K562 (cell line): ENCODE data around the gene CCDC138. TPM values are rescaled to one million over a fixed set of nuclear protein-coding genes. Genes with fewer than 3 reads are reported as not detected.

Experiments used
- ATAC-seq: fragments of 200-7000 bp; cut with Tn5 transposase; 3 replicates; pipeline ENCODE4 v1.9.1; 2020; ENCODE audit warnings: moderate library complexity
- BruUV-seq: library from RNA; stranded (reverse); fragments of 400-500 nt; replicated peaks from 2 replicates; lab custom pipeline; 2021; lab: Mats Ljungman, UMichigan
- CTCF ChIA-PET: fragments of 300-600 bp; formaldehyde crosslinking; extraction: SDS; loops from one replicate; lab custom pipeline; 2021; ENCODE audit warnings: low intra/inter-chr PET ratio; lab: Yijun Ruan, JAX
- POLR2A ChIA-PET: fragments of 300-600, 350-650 bp; sonication (Branson Sonifier 250); formaldehyde crosslinking; extraction: SDS; loops from one replicate; lab custom pipeline; 2021; ENCODE audit warnings: antibody characterized with exemption, inconsistent platforms; lab: Yijun Ruan, JAX
- DNase-seq, 4 experiments: peaks; one replicate each; pipeline versions ENCODE4 v3.0.0 to v3.0.0-alpha.2; 2011 to 2018; ENCODE audit warnings: low spot score in 3 of 4, mixed read lengths in 3 of 4; ENCODE audit errors: extremely low read depth in 1 of 4
- FAIRE-seq: peaks from 2 replicates; lab custom pipeline; 2011; peaks lifted over from hg19 to GRCh38; lab: Jason Lieb, UNC
- H2AFZ ChIP-seq: 2 replicates; pipeline ENCODE4 v1.6.0; 2011; ENCODE audit warnings: low read depth, low read length, control low read depth, inconsistent platforms
- H3K27ac ChIP-seq: fragments of 200-600 bp; 3 replicates; pipeline ENCODE4 v1.8.0; 2011; ENCODE audit warnings: low read depth, mild to moderate bottlenecking, control low read depth, inconsistent platforms, low read length, moderate library complexity, mixed read lengths; ENCODE audit errors: extremely low read depth
- H3K27me3 ChIP-seq, 2 experiments: fragments of 300-600 bp in 1 of 2; 2 replicates in 1 of 2; 3 replicates in 1 of 2; pipeline versions ENCODE4 v1.6.0 to v1.8.0; 2011; ENCODE audit warnings: inconsistent platforms in 2 of 2, low read length in 2 of 2, mild to moderate bottlenecking in 1 of 2, mixed read lengths in 1 of 2, moderate library complexity in 1 of 2; ENCODE audit not compliant: control insufficient read depth in 2 of 2, insufficient read depth in 2 of 2
- H3K36me3 ChIP-seq: fragments of 300-600 bp; 3 replicates; pipeline ENCODE4 v1.8.0; 2011; ENCODE audit warnings: mild to moderate bottlenecking, low read length, inconsistent platforms; ENCODE audit not compliant: control insufficient read depth, insufficient read depth
- H3K4me1 ChIP-seq, 2 experiments: fragments of 200-600 bp in 1 of 2; replicated peaks in 1 of 2; 2 replicates in 1 of 2; 3 replicates in 1 of 2; pipeline versions ENCODE4 v1.5.1 to v1.8.0; 2011; ENCODE audit warnings: inconsistent platforms in 2 of 2, low read length in 2 of 2, mild to moderate bottlenecking in 1 of 2, mixed read lengths in 1 of 2, moderate library complexity in 1 of 2; ENCODE audit not compliant: control insufficient read depth in 2 of 2, insufficient read depth in 2 of 2
- H3K4me2 ChIP-seq: 2 replicates; pipeline ENCODE4 v1.6.1; 2011; ENCODE audit warnings: low read length, control low read depth, inconsistent platforms, mixed read lengths; ENCODE audit not compliant: insufficient read depth
- H3K4me3 ChIP-seq: fragments of 200-600 bp; sonication (generic), shearing (Covaris generic); 2 replicates; pipeline ENCODE4 v1.5.1; 2016; ENCODE audit warnings: control low read depth, inconsistent platforms
- H3K79me2 ChIP-seq: fragments of 200-600 bp; 3 replicates; pipeline ENCODE4 v1.8.0; 2011; ENCODE audit warnings: low read length, inconsistent platforms; ENCODE audit not compliant: control insufficient read depth, insufficient read depth
- H3K9ac ChIP-seq, 2 experiments: 2 replicates each; pipeline versions ENCODE4 v1.6.0 to v1.6.1; 2011; ENCODE audit warnings: low read depth in 2 of 2, low read length in 2 of 2, control low read depth in 1 of 2, inconsistent platforms in 1 of 2, mild to moderate bottlenecking in 1 of 2, mixed read lengths in 1 of 2; ENCODE audit not compliant: insufficient read depth in 1 of 2
- H3K9me1 ChIP-seq: one replicate; pipeline ENCODE4 v1.6.0; 2011; ENCODE audit warnings: inconsistent platforms, mild to moderate bottlenecking, low read length, moderate library complexity; ENCODE audit not compliant: control insufficient read depth, insufficient read depth
- H3K9me3 ChIP-seq: replicated peaks from 2 replicates; pipeline ENCODE4 v1.5.1; 2011; ENCODE audit warnings: low read depth, low read length, inconsistent platforms; ENCODE audit not compliant: control insufficient read depth, insufficient read depth
- H4K20me1 ChIP-seq: replicated peaks from 2 replicates; pipeline ENCODE4 v1.6.1; 2011; ENCODE audit warnings: low read length, inconsistent platforms, mixed read lengths; ENCODE audit not compliant: control insufficient read depth, insufficient read depth
- HMG20B ChIP-seq: fragments of 250-450 bp; sonication (Bioruptor Pico); IDR thresholded peaks from 2 replicates; pipeline ENCODE4 v1.5.0; 2021; ENCODE audit warnings: mild to moderate bottlenecking
- KLF16 ChIP-seq: IDR thresholded peaks from 2 replicates; pipeline ENCODE4 v1.6.1; 2016; ENCODE audit warnings: antibody characterized with exemption
- RREB1 ChIP-seq: fragments of 250-450 bp; sonication (Bioruptor Pico); IDR thresholded peaks from 2 replicates; pipeline ENCODE4 v1.4.0; 2020
- SIRT6 ChIP-seq: IDR thresholded peaks from one replicate; pipeline ENCODE4 v1.6.1; 2012; ENCODE audit warnings: low read depth, mild to moderate bottlenecking, control low read depth, inconsistent platforms, low read length, moderate library complexity
- UBTF ChIP-seq, 2 experiments: IDR thresholded peaks; 2 replicates each; pipeline ENCODE4 v1.6.1; 2012; ENCODE audit warnings: improper control_type of control experiment in 2 of 2, low read depth in 2 of 2, low read length in 2 of 2, borderline replicate concordance in 1 of 2
- WGBS: fragments of 100-300 bp; shearing (Covaris generic); methylation state at CpG from one replicate; pipeline ENCODE4 v1.1.6; 2016; ENCODE audit warnings: low coverage, mixed read lengths; ENCODE audit not compliant: insufficient coverage; ENCODE audit errors: missing lambda C conversion rate; 5-methylcytosine and 5-hydroxymethylcytosine counted together
- in situ Hi-C: fragments of 300-500 bp; cut with MboI; formaldehyde crosslinking; loops from 4 replicates; pipeline ENCODE4 v1.15.0; 2018; ENCODE audit warnings: inconsistent platforms, mixed read lengths
- intact Hi-C: fragments of 100-400 bp; cut with micrococcal nuclease; formaldehyde crosslinking; loops from 2 replicates; pipeline ENCODE4 v1.14.2; 2022
- polyA plus RNA-seq, 8 experiments: library from polyadenylated mRNA; depleted of rRNA in 4 of 8; stranded (reverse) in 5 of 8; unstranded in 3 of 8; fragments of >200 nt; fragmentation: Nextera tagmentation in 2 of 8; fragmentation: Illumina TruSeq in 1 of 8; extraction: Ambion mirVana in 2 of 8; extraction: Trizol in 1 of 8; gene quantifications; 2 replicates each; pipeline versions ENCODE4 v1.2.1 to v1.2.3, GENCODE V29; 2011 to 2014; ENCODE audit warnings: inconsistent platforms in 1 of 8, missing spikeins in 1 of 8
- total RNA-seq, 7 experiments: library from RNA; depleted of rRNA in 6 of 7; stranded (reverse); fragments of >200 nt in 6 of 7; fragmentation: Illumina TruSeq in 2 of 7; extraction: Trizol in 2 of 7; gene quantifications; 2 replicates each; pipeline versions ENCODE4 v1.2.1 to v1.2.3, GENCODE V29; 2011 to 2021; ENCODE audit warnings: low replicate concordance in 1 of 7

Gene CCDC138
- total and polyA plus RNA-seq, 9 of the 15 experiments (the other 6 are each of a cell fraction or from before 2014, with no cell fraction given): 17.5 to 44.6 (median 26.7) TPM

GRCh38 chr2:108895188-108895587, 108.6 kb downstream of the CCDC138 start:
- DNase-seq (no peak), ATAC-seq (no peak), FAIRE-seq (no peak)
- TF ChIP-seq KLF16 (no peak), SIRT6 (no peak), HMG20B (CRISPR knock-in tag) (no peak), RREB1 (CRISPR knock-in tag) (no peak), UBTF (IDR thresholded peaks at IDR 0.05; ENCODE audit: borderline replicate concordance in 1 of 2, low read depth in 2 of 2, low read length in 2 of 2) (no peak)
- H3K36me3 ChIP-seq: no peaks in the 10 kb centered on the region
- no peaks in the 10 kb centered on the region for H3K4me1 ChIP-seq
- H3K79me2 ChIP-seq: no peaks in the 10 kb centered on the region
- intact Hi-C loops: no loop called here
- H3K27me3 ChIP-seq: 0 out of 5 replicates have a peak, but pooled peaks cover 0 to 5% of the 10 kb centered on the region in 2 experiments
- ChIA-PET POLR2A (interaction anchor here (0.7 to 1.4 kb wide), 2 partner anchors 10 to 311 kb away, joined by 3 read pairs; no protein-coding TSS in a partner anchor), CTCF (no interaction called here)
- BruUV-seq: no TSS peak
- no peak overlapping the region for H3K27ac ChIP-seq
- no peak overlapping the region for H3K4me2 ChIP-seq
- no peaks in the 10 kb centered on the region for H3K9me3 ChIP-seq
- WGBS: 12% methylated on average over 2 of the region's 2 CpGs
- H3K9ac ChIP-seq: no peak overlapping the region
- in situ Hi-C loops: no loop called here
- no peaks in the 10 kb centered on the region for H3K9me1 ChIP-seq
- no peak overlapping the region for H3K4me3 ChIP-seq
- H4K20me1 ChIP-seq: no peaks in the 10 kb centered on the region
- no peak overlapping the region for H2AFZ ChIP-seq
